ENCODE measurements around the gene TKTL2.

The TKTL2 gene, protein sequence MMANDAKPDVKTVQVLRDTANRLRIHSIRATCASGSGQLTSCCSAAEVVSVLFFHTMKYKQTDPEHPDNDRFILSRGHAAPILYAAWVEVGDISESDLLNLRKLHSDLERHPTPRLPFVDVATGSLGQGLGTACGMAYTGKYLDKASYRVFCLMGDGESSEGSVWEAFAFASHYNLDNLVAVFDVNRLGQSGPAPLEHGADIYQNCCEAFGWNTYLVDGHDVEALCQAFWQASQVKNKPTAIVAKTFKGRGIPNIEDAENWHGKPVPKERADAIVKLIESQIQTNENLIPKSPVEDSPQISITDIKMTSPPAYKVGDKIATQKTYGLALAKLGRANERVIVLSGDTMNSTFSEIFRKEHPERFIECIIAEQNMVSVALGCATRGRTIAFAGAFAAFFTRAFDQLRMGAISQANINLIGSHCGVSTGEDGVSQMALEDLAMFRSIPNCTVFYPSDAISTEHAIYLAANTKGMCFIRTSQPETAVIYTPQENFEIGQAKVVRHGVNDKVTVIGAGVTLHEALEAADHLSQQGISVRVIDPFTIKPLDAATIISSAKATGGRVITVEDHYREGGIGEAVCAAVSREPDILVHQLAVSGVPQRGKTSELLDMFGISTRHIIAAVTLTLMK

DNA sequence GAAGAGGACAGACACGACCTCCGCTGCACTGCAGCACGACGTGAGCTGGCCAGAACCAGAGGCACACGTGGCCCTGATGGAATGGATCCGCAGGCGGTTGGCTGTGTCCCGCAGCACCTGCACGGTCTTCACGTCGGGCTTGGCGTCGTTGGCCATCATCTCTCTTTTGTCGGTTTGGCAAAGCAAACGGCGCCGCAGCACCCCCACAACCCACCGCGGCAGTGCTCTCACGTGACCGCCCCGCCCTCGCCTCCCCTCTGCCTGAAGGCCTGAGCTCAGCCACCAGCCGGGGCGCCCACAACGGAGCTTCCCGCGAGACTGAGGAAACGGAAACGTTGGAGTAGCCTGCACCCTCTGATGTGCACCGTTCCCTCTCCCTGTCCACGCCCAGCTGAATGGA lies at the start of gene TKTL2:
Gene TKTL2 (minus strand): TSS at position 179 of the 400 bp plus-strand sequence. CDS start 20 bp downstream, at position 159.
- no peaks in the 10 kb centered on the region for H3K9me3 ChIP-seq (ENCODE audit: control insufficient read depth, insufficient read depth, low read depth, low read length)
- no peaks in the 10 kb centered on the region for H3K27me3 ChIP-seq (ENCODE audit: control insufficient read depth, insufficient read depth, low read length)
- no peak within 1 kb of the TSS for H3K27ac ChIP-seq (ENCODE audit: low read depth, low read length)
- H3K4me3 ChIP-seq (ENCODE audit: low read depth, low read length): no peak within 1 kb of the TSS
- no peaks in the 10 kb centered on the region for H3K36me3 ChIP-seq (ENCODE audit: control insufficient read depth, insufficient read depth, low read length)
- no peaks in the 10 kb centered on the region for H3K4me1 ChIP-seq (ENCODE audit: control insufficient read depth, insufficient read depth, low read length)
- no peak within 1 kb of the TSS for H3K9ac ChIP-seq (ENCODE audit: low read length)

DNA sequence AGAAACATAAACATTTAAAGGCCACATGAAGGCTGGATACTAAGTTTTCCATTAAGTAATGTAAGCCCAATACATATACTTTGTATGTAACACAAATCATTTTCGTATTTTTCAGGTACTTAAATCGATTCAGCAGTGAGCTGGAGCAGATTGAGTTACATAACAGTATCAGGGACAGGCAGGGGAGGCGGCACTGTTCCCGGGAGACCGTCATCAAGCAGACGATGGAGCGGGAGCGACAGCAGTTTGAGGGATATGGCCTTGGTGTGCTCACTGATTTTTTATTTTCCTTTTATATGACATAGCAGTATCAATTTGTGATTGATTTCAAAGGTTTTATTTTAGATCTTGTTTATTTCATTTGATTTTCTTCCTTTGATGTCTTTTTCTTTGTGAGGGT lies 41.6 kb upstream of the TKTL2 start:
- H3K9ac ChIP-seq (ENCODE audit: low read length): no peak overlapping the region
- H3K27ac ChIP-seq (ENCODE audit: low read depth, low read length): no peak overlapping the region
- peaks cover 82% of the 10 kb centered on the region for H3K36me3 ChIP-seq (ENCODE audit: control insufficient read depth, insufficient read depth, low read length)
- no peaks in the 10 kb centered on the region for H3K27me3 ChIP-seq (ENCODE audit: control insufficient read depth, insufficient read depth, low read length)
- H3K9me3 ChIP-seq (ENCODE audit: control insufficient read depth, insufficient read depth, low read depth, low read length): no peaks in the 10 kb centered on the region
- H3K4me1 ChIP-seq (ENCODE audit: control insufficient read depth, insufficient read depth, low read length): no peaks in the 10 kb centered on the region; the same call in 1 of the 2 replicates
- no peak overlapping the region for H3K4me3 ChIP-seq (ENCODE audit: low read depth, low read length)

DNA sequence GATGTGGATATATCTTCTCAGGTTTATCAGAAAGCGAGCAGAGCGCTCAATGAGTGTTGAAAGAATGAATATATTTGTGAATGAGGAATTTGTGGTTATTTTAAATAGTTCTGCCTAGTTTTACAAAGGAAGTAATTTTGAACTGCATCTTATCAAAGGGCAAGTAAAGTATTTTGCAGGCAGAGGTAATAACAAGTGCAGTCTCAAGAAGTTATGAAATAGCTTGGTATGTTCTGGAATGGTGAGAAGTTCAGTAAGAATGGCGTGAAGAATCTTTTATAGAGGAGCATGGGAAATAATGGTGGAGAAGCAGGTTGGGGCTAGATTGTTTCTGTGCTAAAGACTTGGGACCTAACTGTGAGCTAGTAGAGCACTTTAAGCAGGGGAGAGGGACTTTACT lies 31.8 kb upstream of the TKTL2 start:
- H3K4me1 ChIP-seq (ENCODE audit: control insufficient read depth, insufficient read depth, low read length): no peaks in the 10 kb centered on the region
- H3K27me3 ChIP-seq (ENCODE audit: control insufficient read depth, insufficient read depth, low read length): no peaks in the 10 kb centered on the region
- peaks cover 38% of the 10 kb centered on the region for H3K36me3 ChIP-seq (ENCODE audit: control insufficient read depth, insufficient read depth, low read length)
- H3K27ac ChIP-seq (ENCODE audit: low read depth, low read length): no peak overlapping the region
- no peak overlapping the region for H3K9ac ChIP-seq (ENCODE audit: low read length)
- no peak overlapping the region for H3K4me3 ChIP-seq (ENCODE audit: low read depth, low read length)
- no peaks in the 10 kb centered on the region for H3K9me3 ChIP-seq (ENCODE audit: control insufficient read depth, insufficient read depth, low read depth, low read length)

DNA sequence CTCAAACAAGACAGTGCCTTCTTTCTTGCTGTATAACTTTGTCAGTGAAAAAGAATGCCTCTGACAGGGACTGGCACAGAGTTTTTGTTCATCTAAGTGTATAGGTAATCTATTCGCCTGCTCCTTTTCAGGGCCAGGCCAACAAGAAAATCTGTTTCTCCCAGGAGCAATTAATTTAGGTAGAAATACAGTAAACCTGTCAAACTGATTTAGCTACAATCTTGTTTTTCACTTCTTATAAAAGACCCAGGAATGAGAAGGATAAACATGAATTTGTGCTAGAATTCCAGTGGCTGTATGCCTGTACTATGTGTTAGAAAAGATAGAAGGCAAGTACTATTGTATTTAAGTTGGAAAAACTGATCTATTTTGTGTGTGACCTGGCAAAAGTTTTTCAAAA lies 27.0 kb upstream of the TKTL2 start:
- Histone ChIP-seq H3K4me3 (ENCODE audit: low read depth, low read length) (no peak overlapping the region), H3K9me3 (ENCODE audit: control insufficient read depth, insufficient read depth, low read depth, low read length) (no peaks in the 10 kb centered on the region), H3K36me3 (ENCODE audit: control insufficient read depth, insufficient read depth, low read length) (peaks cover 12% of the 10 kb centered on the region), H3K4me1 (ENCODE audit: control insufficient read depth, insufficient read depth, low read length) (peaks cover 6% of the 10 kb centered on the region; the same call in 1 of the 2 replicates), H3K27ac (ENCODE audit: low read depth, low read length) (no peak overlapping the region), H3K9ac (ENCODE audit: low read length) (no peak overlapping the region), H3K27me3 (ENCODE audit: control insufficient read depth, insufficient read depth, low read length) (no peaks in the 10 kb centered on the region)

DNA sequence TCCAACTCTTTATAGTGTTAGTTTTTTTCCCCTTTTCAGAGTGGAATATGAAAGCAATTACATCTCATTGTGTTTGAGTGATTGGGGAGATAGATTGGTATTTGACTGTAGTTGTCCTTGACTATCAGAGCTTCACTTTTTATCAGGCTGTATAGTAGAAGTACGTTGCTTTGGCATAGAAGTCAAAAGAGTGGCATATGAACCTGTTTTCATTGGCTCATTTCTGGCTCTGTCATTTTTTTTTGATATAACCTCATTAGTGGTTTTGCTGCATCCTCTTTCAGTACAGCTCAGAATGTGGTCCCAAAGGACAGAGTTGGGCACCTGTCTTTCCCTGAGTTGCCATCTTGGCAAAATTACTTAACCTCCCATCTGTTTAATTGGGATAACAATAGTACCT lies 22.3 kb upstream of the TKTL2 start:
- Histone ChIP-seq H3K4me1 (ENCODE audit: control insufficient read depth, insufficient read depth, low read length) (peaks cover 6% of the 10 kb centered on the region; the same call in 1 of the 2 replicates), H3K27me3 (ENCODE audit: control insufficient read depth, insufficient read depth, low read length) (no peaks in the 10 kb centered on the region), H3K4me3 (ENCODE audit: low read depth, low read length) (peak overlapping the region; percentile 92), H3K36me3 (ENCODE audit: control insufficient read depth, insufficient read depth, low read length) (peaks cover 12% of the 10 kb centered on the region), H3K9me3 (ENCODE audit: control insufficient read depth, insufficient read depth, low read depth, low read length) (no peaks in the 10 kb centered on the region), H3K27ac (ENCODE audit: low read depth, low read length) (no peak overlapping the region), H3K9ac (ENCODE audit: low read length) (peak overlapping the region; percentile 23)

DNA sequence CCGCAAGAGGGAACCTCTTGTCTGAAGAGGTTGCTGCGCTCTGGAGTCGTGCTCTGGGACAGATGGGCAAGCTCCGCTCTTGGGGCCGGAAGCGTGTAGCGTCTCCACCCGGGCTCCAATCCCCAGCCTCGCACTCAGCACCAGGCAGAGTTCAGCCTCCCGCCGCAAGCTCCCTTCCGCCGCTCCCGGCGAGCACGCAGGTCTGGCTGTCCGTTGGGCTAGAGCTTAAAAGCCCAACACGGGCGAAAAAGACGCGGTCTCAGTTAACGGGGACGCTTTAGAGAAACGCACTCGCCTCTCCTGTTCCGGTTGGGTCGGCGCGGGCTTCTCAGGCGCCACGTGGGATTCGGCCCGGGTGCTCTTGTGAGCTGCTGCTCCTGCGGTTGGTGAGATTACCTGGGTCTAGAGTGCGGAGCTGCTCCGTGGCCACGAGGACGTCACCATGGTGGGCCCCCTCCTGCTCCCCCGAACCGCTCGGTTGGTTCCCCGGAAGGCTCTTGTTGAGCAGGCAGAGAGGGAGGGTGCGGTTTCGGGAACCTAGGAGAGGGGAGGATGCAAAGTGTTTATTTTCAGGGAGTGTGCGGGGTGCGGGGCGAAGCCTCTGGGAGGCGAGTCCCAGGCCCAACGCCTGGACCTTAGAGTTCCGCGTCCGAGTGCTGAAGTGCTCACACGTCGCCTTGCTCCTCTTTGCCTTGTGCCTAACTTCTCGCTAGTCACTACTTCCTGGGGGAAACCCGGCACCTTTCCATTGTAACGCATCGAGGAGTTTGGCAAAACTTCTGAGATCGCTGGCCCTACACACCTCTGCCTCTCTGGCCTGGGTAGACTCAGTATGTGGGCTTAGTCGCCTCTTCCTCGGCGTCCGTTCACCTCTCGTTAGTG lies 21.0 kb upstream of the TKTL2 start, which contains the start of gene TMA16:
Gene TMA16 (plus strand): TSS at position 331 of the 882 bp plus-strand sequence. CDS start 112 bp downstream, at position 443.
- no peaks in the 10 kb centered on the region for H3K27me3 ChIP-seq (ENCODE audit: control insufficient read depth, insufficient read depth, low read length)
- peak within 1 kb of the TSS; percentile 92 for H3K4me3 ChIP-seq (ENCODE audit: low read depth, low read length)
- H3K9me3 ChIP-seq (ENCODE audit: control insufficient read depth, insufficient read depth, low read depth, low read length): no peaks in the 10 kb centered on the region
- H3K9ac ChIP-seq (ENCODE audit: low read length): peak within 1 kb of the TSS; percentile 99
- H3K4me1 ChIP-seq (ENCODE audit: control insufficient read depth, insufficient read depth, low read length): peaks cover 6% of the 10 kb centered on the region; the same call in 1 of the 2 replicates
- peak within 1 kb of the TSS; percentile 97 for H3K27ac ChIP-seq (ENCODE audit: low read depth, low read length)
- peaks cover 12% of the 10 kb centered on the region for H3K36me3 ChIP-seq (ENCODE audit: control insufficient read depth, insufficient read depth, low read length)

DNA sequence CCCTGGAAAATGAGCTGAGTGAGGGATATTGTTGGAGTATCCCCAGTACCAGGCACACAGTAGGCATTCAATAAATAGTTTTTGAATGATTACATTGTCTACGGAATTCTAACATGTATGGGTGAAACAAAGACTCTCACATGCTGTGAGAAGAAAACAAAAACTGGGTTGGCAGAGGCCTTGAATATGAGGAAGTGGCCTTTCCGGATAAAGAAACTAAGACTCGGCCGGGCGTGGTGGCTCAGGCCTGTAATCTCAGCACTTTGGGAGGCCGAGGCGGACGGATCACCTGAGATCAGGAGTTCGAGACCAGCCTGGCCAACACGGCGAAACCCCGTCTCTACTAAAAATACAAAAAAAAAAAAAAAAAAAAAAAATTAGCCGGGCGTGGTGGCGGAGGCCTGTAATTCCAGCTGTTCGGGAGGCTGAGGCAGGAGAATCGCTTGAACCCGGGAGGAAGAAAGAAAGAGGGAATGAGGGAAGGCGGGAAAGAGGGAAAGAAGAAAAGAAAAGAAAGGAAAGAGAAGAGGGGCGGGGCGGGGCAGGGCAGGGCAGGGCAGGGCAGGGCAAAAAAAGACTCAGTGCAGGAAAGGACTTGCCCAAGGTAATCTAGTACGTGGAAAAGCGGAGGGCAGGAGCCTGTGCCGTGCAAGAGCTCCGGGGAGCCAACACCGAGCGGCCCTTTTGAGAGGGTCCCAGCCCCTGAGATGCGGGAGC lies 20.2 kb upstream of the TKTL2 start:
- Histone ChIP-seq H3K4me3 (ENCODE audit: low read depth, low read length) (peak overlapping the region; percentile 92), H3K36me3 (ENCODE audit: control insufficient read depth, insufficient read depth, low read length) (peaks cover 12% of the 10 kb centered on the region), H3K4me1 (ENCODE audit: control insufficient read depth, insufficient read depth, low read length) (peaks cover 6% of the 10 kb centered on the region; the same call in 1 of the 2 replicates), H3K27ac (ENCODE audit: low read depth, low read length) (peak overlapping the region; percentile 97), H3K9me3 (ENCODE audit: control insufficient read depth, insufficient read depth, low read depth, low read length) (no peaks in the 10 kb centered on the region), H3K9ac (ENCODE audit: low read length) (peak overlapping the region; percentile 99), H3K27me3 (ENCODE audit: control insufficient read depth, insufficient read depth, low read length) (no peaks in the 10 kb centered on the region)

DNA sequence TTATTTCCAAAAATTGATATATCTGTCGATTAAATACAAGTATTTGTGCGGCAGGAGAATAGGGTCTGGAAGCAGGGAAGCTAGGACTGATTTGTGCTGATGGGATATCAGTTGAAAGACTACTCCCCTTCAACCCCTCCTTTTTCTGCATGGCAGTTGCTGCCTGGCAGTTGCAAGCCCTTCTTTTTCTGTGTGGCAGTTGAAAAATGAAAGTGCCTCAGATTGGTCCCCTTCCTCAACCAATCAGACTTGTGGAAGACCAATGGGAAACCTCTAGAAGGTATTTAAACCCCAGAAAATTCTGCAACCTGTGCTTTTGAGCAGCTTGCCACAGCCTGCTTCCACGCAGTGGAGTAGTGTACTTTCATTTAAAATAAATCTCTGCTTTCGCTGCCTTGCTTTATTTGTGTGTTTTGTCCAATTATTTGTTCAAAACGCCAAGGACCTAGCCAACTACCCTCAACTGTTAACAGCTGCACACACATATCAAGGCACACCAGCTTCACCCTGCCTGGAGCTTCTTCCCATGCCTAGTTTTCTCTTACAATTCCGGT lies 19.5 kb upstream of the TKTL2 start:
- peaks cover 12% of the 10 kb centered on the region for H3K36me3 ChIP-seq (ENCODE audit: control insufficient read depth, insufficient read depth, low read length)
- no peaks in the 10 kb centered on the region for H3K27me3 ChIP-seq (ENCODE audit: control insufficient read depth, insufficient read depth, low read length)
- H3K9ac ChIP-seq (ENCODE audit: low read length): no peak overlapping the region
- no peak overlapping the region for H3K4me3 ChIP-seq (ENCODE audit: low read depth, low read length)
- H3K27ac ChIP-seq (ENCODE audit: low read depth, low read length): no peak overlapping the region
- no peaks in the 10 kb centered on the region for H3K9me3 ChIP-seq (ENCODE audit: control insufficient read depth, insufficient read depth, low read depth, low read length)
- H3K4me1 ChIP-seq (ENCODE audit: control insufficient read depth, insufficient read depth, low read length): peaks cover 6% of the 10 kb centered on the region; the same call in 1 of the 2 replicates

DNA sequence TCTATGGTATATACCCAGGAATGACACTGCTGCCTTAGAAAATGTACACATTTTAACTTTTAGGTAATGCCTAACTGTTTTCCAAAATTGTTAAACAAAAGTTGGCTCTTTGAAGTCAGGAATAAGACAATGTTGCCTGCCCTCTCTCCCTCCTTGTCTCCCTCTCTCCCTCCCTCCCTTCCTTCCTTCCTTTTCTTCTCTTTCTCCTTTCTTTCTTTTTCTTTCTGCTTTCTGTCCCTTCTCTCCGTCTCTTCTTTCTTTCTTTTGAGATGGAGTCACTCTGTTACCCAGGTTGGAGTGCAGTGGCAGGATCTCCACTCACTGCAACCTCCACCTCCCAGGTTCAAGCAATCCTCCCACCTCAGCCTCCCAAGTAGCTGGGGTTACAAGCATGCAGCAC lies 16.4 kb upstream of the TKTL2 start:
- Histone ChIP-seq H3K4me1 (ENCODE audit: control insufficient read depth, insufficient read depth, low read length) (0 out of 2 replicates have a peak, but pooled peaks cover 3% of the 10 kb centered on the region), H3K27ac (ENCODE audit: low read depth, low read length) (no peak overlapping the region), H3K36me3 (ENCODE audit: control insufficient read depth, insufficient read depth, low read length) (no peaks in the 10 kb centered on the region), H3K4me3 (ENCODE audit: low read depth, low read length) (no peak overlapping the region), H3K27me3 (ENCODE audit: control insufficient read depth, insufficient read depth, low read length) (no peaks in the 10 kb centered on the region), H3K9ac (ENCODE audit: low read length) (no peak overlapping the region), H3K9me3 (ENCODE audit: control insufficient read depth, insufficient read depth, low read depth, low read length) (0 out of 2 replicates have a peak, but pooled peaks cover 3% of the 10 kb centered on the region)

DNA sequence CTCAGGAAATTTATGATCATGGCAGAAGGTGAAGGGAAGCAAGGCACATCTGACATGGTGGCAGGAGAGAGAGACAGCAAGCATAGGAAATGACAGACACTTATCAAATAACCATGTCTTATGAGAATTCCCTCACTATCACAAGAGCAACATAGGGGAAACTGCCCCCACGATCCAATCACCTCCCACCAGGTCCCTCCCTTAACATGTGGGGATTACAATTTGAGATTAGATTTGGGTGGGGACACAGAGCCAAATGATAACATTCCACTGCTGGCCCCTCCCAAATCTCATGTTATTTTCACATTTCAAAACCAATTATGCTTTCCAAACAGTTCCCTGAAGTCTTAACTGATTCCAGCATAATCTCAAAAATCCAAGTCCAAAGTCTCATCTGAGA lies 12.8 kb upstream of the TKTL2 start:
- Histone ChIP-seq H3K27ac (ENCODE audit: low read depth, low read length) (no peak overlapping the region), H3K4me3 (ENCODE audit: low read depth, low read length) (no peak overlapping the region), H3K27me3 (ENCODE audit: control insufficient read depth, insufficient read depth, low read length) (no peaks in the 10 kb centered on the region), H3K4me1 (ENCODE audit: control insufficient read depth, insufficient read depth, low read length) (0 out of 2 replicates have a peak, but pooled peaks cover 3% of the 10 kb centered on the region), H3K36me3 (ENCODE audit: control insufficient read depth, insufficient read depth, low read length) (no peaks in the 10 kb centered on the region), H3K9me3 (ENCODE audit: control insufficient read depth, insufficient read depth, low read depth, low read length) (0 out of 2 replicates have a peak, but pooled peaks cover 3% of the 10 kb centered on the region), H3K9ac (ENCODE audit: low read length) (no peak overlapping the region)

Data from HUES6 (cell line).